HepG2 (cell line): ENCODE measurements around the gene LAMB4. TPM values are rescaled to one million over a fixed set of nuclear protein-coding genes. Genes with fewer than 3 reads are reported as not detected.

Source experiments
- BRF2 ChIP-seq: sonication (generic); formaldehyde crosslinking; IDR thresholded peaks from 2 replicates; pipeline ENCODE4 v1.8.1; 2022; ENCODE audit warnings: mild to moderate bottlenecking, missing genetic modification reagents
- DPF2 ChIP-seq: sonication (generic); formaldehyde crosslinking; IDR thresholded peaks from 2 replicates; pipeline ENCODE4 v1.4.0; 2020; ENCODE audit warnings: mild to moderate bottlenecking, low read depth, missing genetic modification reagents, borderline replicate concordance
- FOSL2 ChIP-seq: sonication (generic); formaldehyde crosslinking; IDR thresholded peaks from 2 replicates; pipeline ENCODE4 v1.4.0; 2020; ENCODE audit warnings: missing genetic modification reagents
- FOXP1 ChIP-seq, 2 experiments: fragments of 450-650 bp in 1 of 2; IDR thresholded peaks; 2 replicates each; pipeline ENCODE4 v1.6.1; 2017 to 2018; ENCODE audit warnings: antibody characterized with exemption in 1 of 2
- JARID2 ChIP-seq: sonication (generic); formaldehyde crosslinking; IDR thresholded peaks from 2 replicates; pipeline ENCODE4 v1.8.1; 2023; ENCODE audit warnings: missing genetic modification reagents, inconsistent platforms; ENCODE audit not compliant: insufficient replicate concordance
- MAZ ChIP-seq, 2 experiments: sonication (generic) in 1 of 2; formaldehyde crosslinking in 1 of 2; IDR thresholded peaks; 2 replicates each; pipeline versions ENCODE4 v1.5.0 to v1.6.1; 2012 to 2020; ENCODE audit warnings: low read depth in 2 of 2, mild to moderate bottlenecking in 2 of 2, borderline replicate concordance in 1 of 2, improper control_type of control experiment in 1 of 2, low read length in 1 of 2, missing genetic modification reagents in 1 of 2, moderate library complexity in 1 of 2
- NFIC ChIP-seq: IDR thresholded peaks from 2 replicates; pipeline ENCODE4 v1.6.1; 2012; ENCODE audit warnings: mild to moderate bottlenecking, low read length, inconsistent platforms
- RBM22 ChIP-seq: fragments of 200-400 bp; formaldehyde crosslinking; optimal IDR thresholded peaks from 2 replicates; pipeline ENCODE3; 2017; ENCODE audit warnings: mild to moderate bottlenecking, low read length, moderate library complexity
- RFX1 ChIP-seq: fragments of 450-650 bp; IDR thresholded peaks from 2 replicates; pipeline ENCODE4 v1.6.1; 2017
- RXRB ChIP-seq: IDR thresholded peaks from 2 replicates; pipeline ENCODE4 v1.6.1; 2016; ENCODE audit warnings: borderline replicate concordance, missing genetic modification reagents, missing compliant biosample characterization
- SMC3 ChIP-seq: IDR thresholded peaks from 2 replicates; pipeline ENCODE4 v1.6.1; 2011; ENCODE audit warnings: low read length, improper control_type of control experiment
- TBX3 ChIP-seq: fragments of 450-650 bp; IDR thresholded peaks from 2 replicates; pipeline ENCODE4 v1.6.1; 2017; ENCODE audit warnings: antibody characterized with exemption, mild to moderate bottlenecking, inconsistent platforms, borderline replicate concordance
- TFE3 ChIP-seq: IDR thresholded peaks from 2 replicates; pipeline ENCODE4 v1.6.1; 2016
- THAP11 ChIP-seq: IDR thresholded peaks from 2 replicates; pipeline ENCODE4 v1.6.1; 2016; ENCODE audit warnings: missing biosample characterization, missing genetic modification reagents
- ZBTB10 ChIP-seq: sonication (generic); formaldehyde crosslinking; IDR thresholded peaks from 2 replicates; pipeline ENCODE4 v1.4.0; 2020; ENCODE audit warnings: missing genetic modification reagents, borderline replicate concordance
- ZMYM3 ChIP-seq: sonication (generic); formaldehyde crosslinking; IDR thresholded peaks from 2 replicates; pipeline ENCODE4 v1.5.1; 2020; ENCODE audit warnings: mild to moderate bottlenecking, missing genetic modification reagents
- ZNF205 ChIP-seq: IDR thresholded peaks from 2 replicates; pipeline ENCODE4 v1.6.1; 2018; ENCODE audit warnings: missing biosample characterization, missing genetic modification reagents
- ZNF331 ChIP-seq: sonication (generic); formaldehyde crosslinking; IDR thresholded peaks from 2 replicates; pipeline ENCODE4 v1.4.0; 2020; ENCODE audit warnings: missing genetic modification reagents
- ZNF572 ChIP-seq: sonication (generic); formaldehyde crosslinking; IDR thresholded peaks from 2 replicates; pipeline ENCODE4 v1.5.1; 2020; ENCODE audit warnings: mild to moderate bottlenecking, missing genetic modification reagents
- ZNF747 ChIP-seq: sonication (generic); formaldehyde crosslinking; IDR thresholded peaks from 2 replicates; pipeline ENCODE4 v1.8.1; 2023; ENCODE audit warnings: missing genetic modification reagents, mild to moderate bottlenecking, borderline replicate concordance
- polyA plus RNA-seq, 8 experiments: library from polyadenylated mRNA; depleted of rRNA in 3 of 8; stranded (reverse) in 7 of 8; unstranded in 1 of 8; fragments of >200 nt; fragmentation: Illumina TruSeq in 4 of 8; extraction: Trizol in 4 of 8; gene quantifications; 2 replicates each; pipeline versions ENCODE4 v1.2.1 to v1.2.3, GENCODE V29; 2011 to 2016; ENCODE audit warnings: low read depth in 4 of 8, missing spikeins in 1 of 8, mixed read lengths in 1 of 8; ENCODE audit not compliant: insufficient read depth in 1 of 8
- total RNA-seq, 5 experiments: library from RNA; depleted of rRNA; stranded (reverse); fragments of >200 nt; fragmentation: Illumina TruSeq; extraction: Trizol; gene quantifications; 2 replicates each; pipeline ENCODE4 v1.2.3, GENCODE V29; 2016; ENCODE audit warnings: low read depth in 1 of 5
- TF ChIP-seq, protein P1 (sequence below): IDR thresholded peaks from 2 replicates; pipeline ENCODE4 v1.6.1; 2016
- TF ChIP-seq, protein P2 (sequence below): sonication (generic); IDR thresholded peaks from 2 replicates; pipeline ENCODE4 v1.6.1; 2016; ENCODE audit warnings: low read depth, borderline replicate concordance

The LAMB4 gene
- total and polyA plus RNA-seq, 2 of the 13 experiments (the other 11 are each of a cell fraction or from before 2014, with no cell fraction given): 0.05 TPM; not detected in 1

DNA sequence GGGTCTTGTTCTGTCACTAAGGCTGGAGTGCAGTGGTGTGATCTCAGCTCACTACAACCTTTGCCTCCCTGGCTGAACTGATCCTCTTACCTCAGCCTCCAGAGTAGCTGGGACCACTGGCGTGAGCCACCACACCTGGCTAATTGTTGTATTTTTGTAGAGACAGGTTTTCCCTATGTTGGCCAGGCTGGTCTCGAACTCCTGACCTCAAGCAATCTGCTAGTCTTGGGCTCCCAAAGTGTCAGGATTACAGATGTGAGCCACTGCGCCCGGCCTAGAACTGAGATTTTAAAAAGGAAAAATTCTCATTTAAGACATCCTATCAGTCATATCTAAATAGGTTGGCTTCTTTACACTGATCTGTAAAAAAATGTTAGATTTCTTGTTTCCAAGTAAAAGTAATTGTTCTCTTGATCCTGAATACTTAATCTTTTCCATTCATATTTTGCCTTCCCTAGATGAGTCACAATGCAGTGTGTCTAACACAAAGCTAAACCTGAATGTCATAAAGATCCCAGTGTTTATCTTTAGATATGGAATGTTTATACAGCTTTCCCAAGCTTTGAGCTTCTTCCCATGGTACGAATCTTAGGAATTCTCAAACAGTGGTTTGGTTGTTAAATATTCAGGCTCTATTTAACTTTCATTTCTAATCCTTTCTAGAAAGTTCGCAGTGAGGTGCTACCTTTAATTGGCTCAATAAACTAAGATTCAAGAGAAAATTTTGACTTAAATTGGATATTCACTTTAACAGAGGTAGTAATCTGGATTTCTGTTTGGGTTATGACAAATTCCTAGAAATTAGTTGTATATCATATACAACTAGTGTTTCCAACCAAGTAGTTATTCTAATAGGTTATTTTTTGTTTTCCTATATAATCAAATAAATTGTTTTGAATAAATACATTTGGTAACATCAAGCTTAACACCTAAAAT is 115.1 kb downstream of the LAMB4 start (continued):
- TF ChIP-seq THAP11 (CRISPR knock-in tag): peak; percentile 46; the same call in 1 of the 2 replicates
- TF ChIP-seq JARID2 (CRISPR knock-in tag): no peak
- TF ChIP-seq MAZ (IDR thresholded peaks at IDR 0.05; ENCODE audit: borderline replicate concordance, low read depth, low read length): no peak
- TF ChIP-seq MAZ (CRISPR knock-in tag; IDR thresholded peaks at IDR 0.05; ENCODE audit: low read depth): no peak
- TF ChIP-seq ZNF331: peak; percentile 54; the same call in 1 of the 2 replicates
- no peak for TF ChIP-seq RBM22
- TF ChIP-seq RFX1: no peak
- TF ChIP-seq, protein P1, sequence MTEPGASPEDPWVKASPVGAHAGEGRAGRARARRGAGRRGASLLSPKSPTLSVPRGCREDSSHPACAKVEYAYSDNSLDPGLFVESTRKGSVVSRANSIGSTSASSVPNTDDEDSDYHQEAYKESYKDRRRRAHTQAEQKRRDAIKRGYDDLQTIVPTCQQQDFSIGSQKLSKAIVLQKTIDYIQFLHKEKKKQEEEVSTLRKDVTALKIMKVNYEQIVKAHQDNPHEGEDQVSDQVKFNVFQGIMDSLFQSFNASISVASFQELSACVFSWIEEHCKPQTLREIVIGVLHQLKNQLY (CRISPR knock-in tag): 0 out of 2 replicates have a peak, but pooled peaks have one; percentile 26
- TF ChIP-seq NFIC: peak; percentile 91
- TF ChIP-seq ZNF747: 0 out of 2 replicates have a peak, but pooled peaks have one; percentile 24
- TF ChIP-seq TFE3 (CRISPR knock-in tag): peak; percentile 50; the same call in 1 of the 2 replicates
- TF ChIP-seq, protein P2, sequence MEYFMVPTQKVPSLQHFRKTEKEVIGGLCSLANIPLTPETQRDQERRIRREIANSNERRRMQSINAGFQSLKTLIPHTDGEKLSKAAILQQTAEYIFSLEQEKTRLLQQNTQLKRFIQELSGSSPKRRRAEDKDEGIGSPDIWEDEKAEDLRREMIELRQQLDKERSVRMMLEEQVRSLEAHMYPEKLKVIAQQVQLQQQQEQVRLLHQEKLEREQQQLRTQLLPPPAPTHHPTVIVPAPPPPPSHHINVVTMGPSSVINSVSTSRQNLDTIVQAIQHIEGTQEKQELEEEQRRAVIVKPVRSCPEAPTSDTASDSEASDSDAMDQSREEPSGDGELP: peak; percentile 34; the same call in 1 of the 2 replicates
- TF ChIP-seq RXRB: peak; percentile 79
- TF ChIP-seq ZNF572: no peak
- TF ChIP-seq FOSL2 (CRISPR knock-in tag): peak; percentile 62
- TF ChIP-seq FOXP1 (IDR thresholded peaks at IDR 0.05): no peak
- TF ChIP-seq FOXP1 (CRISPR knock-in tag; IDR thresholded peaks at IDR 0.05): peak; percentile 80
- TF ChIP-seq ZBTB10: no peak
- no peak for TF ChIP-seq SMC3
- peak; percentile 74; the same call in 1 of the 2 replicates for TF ChIP-seq DPF2 (CRISPR knock-in tag)
- TF ChIP-seq TBX3: peak; percentile 38; the same call in 1 of the 2 replicates
- TF ChIP-seq BRF2 (CRISPR knock-in tag): no peak
- peak; percentile 27; the same call in 1 of the 2 replicates for TF ChIP-seq ZMYM3 (CRISPR knock-in tag)
- no peak for TF ChIP-seq ZNF205 (CRISPR knock-in tag)
